Neural crest cell (in vitro differentiated cells): ENCODE measurements around the gene CAST. TPM values are rescaled to one million over a fixed set of nuclear protein-coding genes. Genes with fewer than 3 reads are reported as not detected.
"Not testable (repeated sequence)": the region's sequence is repeated elsewhere in the genome, so short reads cannot be mapped to it uniquely, and the experiment has no call there.

Experiments
- DNase-seq: peaks from one replicate; pipeline ENCODE4 v3.0.0; 2021; ENCODE audit warnings: low read depth, mixed read lengths, low spot score
- H3K27ac Mint-ChIP-seq: one replicate; pipeline ENCODE4 v1.8.0; 2021; ENCODE audit warnings: mild to moderate bottlenecking, mixed read lengths; ENCODE audit not compliant: unreplicated experiment
- H3K27me3 Mint-ChIP-seq: 2 replicates; pipeline ENCODE4 v1.8.0; 2021; ENCODE audit warnings: low read depth, mild to moderate bottlenecking, mixed read lengths
- H3K36me3 Mint-ChIP-seq: 2 replicates; pipeline ENCODE4 v1.8.0; 2021; ENCODE audit warnings: low read depth, mild to moderate bottlenecking, mixed read lengths
- H3K4me1 Mint-ChIP-seq: 2 replicates; pipeline ENCODE4 v1.8.0; 2021; ENCODE audit warnings: mixed read lengths
- H3K4me3 Mint-ChIP-seq: one replicate; pipeline ENCODE4 v1.8.0; 2021; ENCODE audit warnings: mild to moderate bottlenecking, mixed read lengths
- H3K9me3 Mint-ChIP-seq: 2 replicates; pipeline ENCODE4 v1.8.0; 2021; ENCODE audit warnings: mixed read lengths
- long read RNA-seq: library from polyadenylated mRNA; unstranded; transcript quantifications from one replicate; pipeline ENCODE4 v2.0.0, GENCODE V29; 2020
- total RNA-seq: library from RNA; stranded (reverse); gene quantifications from 2 replicates; pipeline ENCODE4 v1.2.1, GENCODE V29; 2021
- TF ChIP-seq, protein P1 (sequence below): fragments of 200-600 bp; sonication (generic); conservative IDR thresholded peaks from 2 replicates; pipeline ENCODE4 v1.5.0; 2021; ENCODE audit warnings: antibody characterized with exemption, mild to moderate bottlenecking

CAST gene, protein sequence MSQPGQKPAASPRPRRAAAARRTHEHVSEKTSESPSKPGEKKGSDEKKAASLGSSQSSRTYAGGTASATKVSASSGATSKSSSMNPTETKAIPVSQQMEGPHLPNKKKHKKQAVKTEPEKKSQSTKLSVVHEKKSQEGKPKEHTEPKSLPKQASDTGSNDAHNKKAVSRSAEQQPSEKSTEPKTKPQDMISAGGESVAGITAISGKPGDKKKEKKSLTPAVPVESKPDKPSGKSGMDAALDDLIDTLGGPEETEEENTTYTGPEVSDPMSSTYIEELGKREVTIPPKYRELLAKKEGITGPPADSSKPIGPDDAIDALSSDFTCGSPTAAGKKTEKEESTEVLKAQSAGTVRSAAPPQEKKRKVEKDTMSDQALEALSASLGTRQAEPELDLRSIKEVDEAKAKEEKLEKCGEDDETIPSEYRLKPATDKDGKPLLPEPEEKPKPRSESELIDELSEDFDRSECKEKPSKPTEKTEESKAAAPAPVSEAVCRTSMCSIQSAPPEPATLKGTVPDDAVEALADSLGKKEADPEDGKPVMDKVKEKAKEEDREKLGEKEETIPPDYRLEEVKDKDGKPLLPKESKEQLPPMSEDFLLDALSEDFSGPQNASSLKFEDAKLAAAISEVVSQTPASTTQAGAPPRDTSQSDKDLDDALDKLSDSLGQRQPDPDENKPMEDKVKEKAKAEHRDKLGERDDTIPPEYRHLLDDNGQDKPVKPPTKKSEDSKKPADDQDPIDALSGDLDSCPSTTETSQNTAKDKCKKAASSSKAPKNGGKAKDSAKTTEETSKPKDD
- total RNA-seq: 50.3 and 50.7 TPM in 2 replicates
- long read RNA-seq, full-length matches to known transcripts: 7 of 32 reads
- long read RNA-seq, partial matches to known transcripts: 12 of 32 reads
- long read RNA-seq, other reads (novel, unspliced or antisense): 13 of 32 reads

DNA sequence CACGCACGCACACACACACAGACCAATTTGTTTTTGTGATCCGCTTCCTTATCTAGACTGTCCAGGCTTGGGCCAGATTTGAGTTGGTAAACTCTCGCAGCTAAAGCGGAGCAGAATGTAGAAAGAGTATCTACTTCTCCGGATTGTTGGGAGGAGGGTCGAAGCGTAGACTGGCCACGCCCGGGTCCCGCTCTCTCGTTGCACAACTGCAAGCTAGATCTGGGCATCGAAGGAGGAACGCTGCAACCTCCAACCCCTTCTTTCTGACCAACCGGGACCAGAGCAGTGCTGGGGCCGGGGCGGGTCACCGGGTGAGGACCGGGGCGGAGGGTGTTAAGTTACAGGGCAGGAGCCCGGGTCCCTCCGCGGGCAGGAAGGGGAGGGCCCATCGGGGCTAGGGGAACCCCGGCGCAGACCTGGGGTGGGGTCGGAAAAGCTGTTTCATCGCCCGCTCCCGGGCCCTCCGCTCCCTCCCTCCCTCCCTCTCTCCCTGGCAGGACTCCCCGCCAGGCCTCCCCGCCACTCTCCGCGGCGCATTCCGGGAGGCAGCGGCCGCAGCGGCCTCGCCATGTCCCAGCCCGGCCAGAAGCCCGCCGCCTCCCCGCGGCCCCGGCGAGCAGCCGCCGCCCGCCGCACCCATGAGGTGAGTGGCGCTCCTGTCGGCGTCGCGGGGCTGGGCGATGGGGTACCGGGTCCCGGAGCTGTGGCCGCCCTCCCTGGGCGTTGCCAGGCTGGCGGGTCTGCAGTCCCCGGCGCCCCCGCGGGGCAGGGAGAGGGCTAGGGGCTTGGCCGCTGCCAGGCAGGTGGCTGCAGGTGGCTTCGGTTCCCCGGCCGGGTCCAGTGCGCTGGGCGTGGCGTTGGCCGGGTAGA lies at the start of gene CAST:
CAST (plus strand) TSS at position 522 of the 870 bp plus-strand sequence; CDS start at position 569, 47 bp downstream.
- TF ChIP-seq, protein P1, sequence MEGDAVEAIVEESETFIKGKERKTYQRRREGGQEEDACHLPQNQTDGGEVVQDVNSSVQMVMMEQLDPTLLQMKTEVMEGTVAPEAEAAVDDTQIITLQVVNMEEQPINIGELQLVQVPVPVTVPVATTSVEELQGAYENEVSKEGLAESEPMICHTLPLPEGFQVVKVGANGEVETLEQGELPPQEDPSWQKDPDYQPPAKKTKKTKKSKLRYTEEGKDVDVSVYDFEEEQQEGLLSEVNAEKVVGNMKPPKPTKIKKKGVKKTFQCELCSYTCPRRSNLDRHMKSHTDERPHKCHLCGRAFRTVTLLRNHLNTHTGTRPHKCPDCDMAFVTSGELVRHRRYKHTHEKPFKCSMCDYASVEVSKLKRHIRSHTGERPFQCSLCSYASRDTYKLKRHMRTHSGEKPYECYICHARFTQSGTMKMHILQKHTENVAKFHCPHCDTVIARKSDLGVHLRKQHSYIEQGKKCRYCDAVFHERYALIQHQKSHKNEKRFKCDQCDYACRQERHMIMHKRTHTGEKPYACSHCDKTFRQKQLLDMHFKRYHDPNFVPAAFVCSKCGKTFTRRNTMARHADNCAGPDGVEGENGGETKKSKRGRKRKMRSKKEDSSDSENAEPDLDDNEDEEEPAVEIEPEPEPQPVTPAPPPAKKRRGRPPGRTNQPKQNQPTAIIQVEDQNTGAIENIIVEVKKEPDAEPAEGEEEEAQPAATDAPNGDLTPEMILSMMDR: no peak
- H3K36me3 Mint-ChIP-seq: no peaks in the 10 kb centered on the region
- H3K4me3 Mint-ChIP-seq: peak within 1 kb of the TSS; percentile 96
- peaks cover 39% of the 10 kb centered on the region for H3K27me3 Mint-ChIP-seq
- no peaks in the 10 kb centered on the region for H3K9me3 Mint-ChIP-seq
- DNase-seq: peak; percentile 67
- peaks cover 14% of the 10 kb centered on the region for H3K4me1 Mint-ChIP-seq
- peak within 1 kb of the TSS; percentile 54 for H3K27ac Mint-ChIP-seq

DNA sequence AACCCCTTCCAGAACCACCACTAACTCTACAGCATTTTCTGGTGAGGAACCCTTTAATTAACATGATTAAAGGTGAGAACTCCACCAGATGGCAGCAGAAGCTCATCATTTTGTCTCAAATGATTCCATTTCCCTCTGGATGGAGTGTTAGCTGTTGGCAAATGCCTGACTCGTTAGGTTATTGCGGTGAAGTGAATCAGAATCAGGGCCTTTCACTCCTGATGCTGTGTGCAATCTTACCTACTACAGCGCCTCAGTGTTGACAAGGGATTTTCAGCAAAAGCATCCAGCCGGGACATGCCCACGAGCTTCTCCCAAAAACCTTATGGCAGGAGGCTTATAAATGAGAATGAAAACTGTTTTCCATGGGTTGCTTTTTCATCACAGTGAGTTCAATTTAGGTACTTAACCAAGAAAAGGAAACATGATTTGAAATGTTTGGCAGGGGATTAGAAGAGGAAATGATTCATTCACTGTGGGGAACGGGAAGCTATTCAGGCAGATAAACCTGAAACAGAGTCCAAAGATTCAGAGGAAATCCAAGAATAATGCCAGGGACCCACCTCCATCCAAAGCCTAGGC lies 48.0 kb upstream of the CAST start:
- Mint-ChIP-seq H3K4me1 (no peaks in the 10 kb centered on the region), H3K27ac (no peak overlapping the region), H3K9me3 (peaks cover 5% of the 10 kb centered on the region), H3K36me3 (no peaks in the 10 kb centered on the region), H3K4me3 (no peak overlapping the region), H3K27me3 (peaks cover 11% of the 10 kb centered on the region)
- TF ChIP-seq, protein P1: peak; percentile 81
- DNase-seq: peak; percentile 49

DNA sequence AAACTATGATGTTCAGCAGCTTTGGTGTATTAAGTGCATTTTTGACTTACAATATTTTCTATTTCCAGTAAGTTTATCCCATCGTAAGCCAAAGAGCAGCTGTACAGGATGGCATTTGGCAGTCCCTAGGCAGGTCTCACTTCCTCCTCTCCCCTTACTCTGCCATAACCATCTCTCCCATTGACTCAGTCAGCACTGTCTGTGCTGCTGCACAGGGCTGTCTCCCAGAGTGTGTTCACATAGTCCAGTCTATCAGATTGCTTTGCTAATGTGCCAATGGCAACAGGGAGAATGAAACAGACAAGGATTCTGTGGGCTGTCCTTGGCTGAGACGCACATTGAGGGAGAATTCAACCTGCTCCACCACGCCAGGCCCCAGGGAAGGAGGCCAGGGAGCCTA lies 47.0 kb upstream of the CAST start:
- Mint-ChIP-seq H3K36me3 (no peaks in the 10 kb centered on the region), H3K4me3 (no peak overlapping the region), H3K9me3 (peaks cover 3% of the 10 kb centered on the region), H3K27ac (no peak overlapping the region), H3K27me3 (peaks cover 11% of the 10 kb centered on the region), H3K4me1 (no peaks in the 10 kb centered on the region)
- no peak for DNase-seq
- TF ChIP-seq, protein P1: no peak

DNA sequence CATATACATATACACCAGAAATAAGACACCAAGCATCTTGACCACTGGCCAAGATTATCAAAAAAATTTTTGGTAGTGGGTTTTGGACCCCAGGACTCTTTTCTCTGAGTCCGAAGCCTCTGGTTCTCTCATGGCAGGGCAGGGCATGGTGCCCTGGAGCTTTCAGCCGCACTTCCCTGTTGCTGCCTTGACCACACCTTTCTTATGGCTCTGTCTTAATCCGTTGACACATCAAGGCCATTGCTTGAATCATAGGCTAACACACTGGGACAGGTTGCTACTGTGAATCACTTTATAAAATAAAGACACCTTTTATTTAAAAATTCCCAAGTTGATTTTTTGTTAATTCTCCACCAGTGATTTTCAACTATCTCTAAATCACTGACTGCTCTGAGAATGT lies 45.4 kb upstream of the CAST start:
- Mint-ChIP-seq H3K36me3 (no peaks in the 10 kb centered on the region), H3K27ac (no peak overlapping the region), H3K27me3 (peaks cover 11% of the 10 kb centered on the region), H3K9me3 (peaks cover 2% of the 10 kb centered on the region), H3K4me1 (no peaks in the 10 kb centered on the region), H3K4me3 (no peak overlapping the region)
- no peak for DNase-seq
- TF ChIP-seq, protein P1: no peak

DNA sequence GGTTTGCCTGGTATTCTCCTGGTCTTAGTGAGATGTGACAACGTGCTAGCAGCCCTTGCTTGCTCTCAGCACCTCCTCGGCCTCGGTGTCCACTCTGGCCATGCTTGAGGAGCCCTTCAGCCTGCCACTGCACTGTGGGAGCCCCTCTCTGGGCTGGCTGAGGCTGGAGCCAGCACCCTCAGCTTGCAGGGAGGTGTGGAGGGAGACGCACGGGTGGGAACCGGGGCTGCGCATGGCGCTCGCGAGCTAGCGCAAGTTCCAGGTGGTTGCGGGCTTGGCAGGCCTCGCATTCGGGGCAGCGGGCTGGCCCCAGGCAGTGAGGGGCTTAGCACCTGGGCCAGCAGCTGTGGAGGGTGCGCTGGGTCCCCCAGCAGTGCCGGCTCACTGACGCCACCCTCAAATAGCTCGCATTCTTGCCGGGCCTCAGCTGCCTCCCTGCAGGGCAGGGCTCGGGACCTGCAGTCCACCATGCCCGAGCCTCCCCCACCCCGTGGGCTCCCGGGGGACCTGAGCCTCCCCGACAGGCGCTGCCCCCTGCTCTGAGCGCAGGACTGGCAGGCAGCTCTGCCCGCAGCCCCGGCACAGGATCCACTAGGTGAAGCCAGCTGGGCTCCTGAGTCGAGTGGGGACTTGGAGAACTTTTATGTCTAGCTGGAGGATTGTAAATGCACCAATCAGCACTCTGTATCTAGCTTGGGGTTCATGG lies 43.7 kb upstream of the CAST start:
- H3K36me3 Mint-ChIP-seq, H3K27ac Mint-ChIP-seq, H3K27me3 Mint-ChIP-seq, H3K4me1 Mint-ChIP-seq, H3K4me3 Mint-ChIP-seq, H3K9me3 Mint-ChIP-seq, DNase-seq: not testable (repeated sequence)
